Measurements from ENCODE around the gene IQGAP1. TPM values are rescaled to one million over a fixed set of nuclear protein-coding genes. Genes with fewer than 3 reads are reported as not detected.

The IQGAP1 gene
- total and polyA plus RNA-seq, 9 of the 15 experiments (the other 6 are each of a cell fraction or from before 2014, with no cell fraction given): 37.6 to 143 (median 77.7) TPM

GRCh38 chr15:90483637-90484036 is 95.6 kb downstream of the IQGAP1 start (continued):
- TF ChIP-seq MAFF (IDR thresholded peaks at IDR 0.05; ENCODE audit: low read length) (peak; percentile 53; the same call in 1 of the 2 replicates), KLF6 (CRISPR knock-in tag; IDR thresholded peaks at IDR 0.05; ENCODE audit: borderline replicate concordance) (no peak), ZNF41 (CRISPR knock-in tag; conservative IDR thresholded peaks at IDR 0.05) (no peak), NFIC (IDR thresholded peaks at IDR 0.05) (no peak), E2F6 (IDR thresholded peaks at IDR 0.05; ENCODE audit: borderline replicate concordance in 1 of 2, extremely low read depth in 1 of 2, insufficient read depth in 1 of 2, insufficient read length in 1 of 2, low read depth in 1 of 2, low read length in 1 of 2, poor library complexity in 1 of 2, severe bottlenecking in 1 of 2) (no peak), MLX (CRISPR knock-in tag; conservative IDR thresholded peaks at IDR 0.05) (no peak), RNF2 (IDR thresholded peaks at IDR 0.05) (no peak), PPARD (CRISPR knock-in tag; IDR thresholded peaks at IDR 0.05) (no peak), COPS2 (conservative IDR thresholded peaks at IDR 0.05) (no peak), PTRF (tag; IDR thresholded peaks at IDR 0.05) (no peak), CEBPB (tag; IDR thresholded peaks at IDR 0.05) (no peak), ZNF316 (IDR thresholded peaks at IDR 0.05) (peak; percentile 87), MAFK (IDR thresholded peaks at IDR 0.05; ENCODE audit: low read length) (peak; percentile 36; the same call in 1 of the 2 replicates), SMARCB1 (IDR thresholded peaks at IDR 0.05; ENCODE audit: insufficient read length, low read depth) (no peak), MAFG (tag; conservative IDR thresholded peaks at IDR 0.05) (peak; percentile 63), ZNF507 (tag; conservative IDR thresholded peaks at IDR 0.05) (no peak), NUFIP1 (IDR thresholded peaks at IDR 0.05; ENCODE audit: partially characterized antibody) (no peak)
